Breast epithelium (tissue), 4 donors: Measurements from ENCODE around the gene TMEM144. TPM values are rescaled to one million over a fixed set of nuclear protein-coding genes. Genes with fewer than 3 reads are reported as not detected.
A peak's percentile ranks its signal among the peaks of the same experiment; 100 is the strongest.
"Not testable (repeated sequence)": the region's sequence is repeated elsewhere in the genome, so short reads cannot be mapped to it uniquely, and the experiment has no call there.

Experiments used
- DNase-seq, 2 donors: peaks; one replicate each; pipeline ENCODE4 v3.0.0-alpha.2; 2019; ENCODE audit warnings: low spot score in 2 of 2
- H3K27ac ChIP-seq, 2 donors: fragments of 200-600 bp; sonication (generic) in 1 of 2; one replicate each; pipeline ENCODE4 v1.5.1; 2016 to 2019; ENCODE audit warnings: mild to moderate bottlenecking in 1 of 2
- H3K27me3 ChIP-seq, 2 donors: fragments of 200-600 bp; sonication (generic) in 1 of 2; one replicate each; pipeline versions ENCODE4 v1.5.1 to v1.6.0; 2017 to 2019; ENCODE audit warnings: control low read depth in 1 of 2, mild to moderate bottlenecking in 1 of 2
- H3K36me3 ChIP-seq: fragments of 200-600 bp; one replicate; pipeline ENCODE4 v1.5.1; 2019
- H3K4me1 ChIP-seq, 2 donors: fragments of 200-600 bp; sonication (generic); one replicate each; pipeline ENCODE4 v1.5.1; 2016 to 2019; ENCODE audit warnings: control low read depth in 1 of 2
- H3K4me3 ChIP-seq, 3 donors: fragments of 200-600 bp; sonication (generic); 1 replicate in 2 of 3; 2 replicates in 1 of 3; pipeline ENCODE4 v1.5.1; 2016 to 2019; ENCODE audit warnings: mild to moderate bottlenecking in 3 of 3, moderate library complexity in 2 of 3
- H3K9me3 ChIP-seq, 2 donors: fragments of 200-600 bp; sonication (generic) in 1 of 2; one replicate each; pipeline ENCODE4 v1.5.1; 2016 to 2019; ENCODE audit warnings: control low read depth in 1 of 2
- CTCF ChIP-seq, 3 donors: fragments of 450-650 bp; IDR thresholded peaks; one replicate each; pipeline ENCODE4 v1.5.1; 2016 to 2017; ENCODE audit warnings: antibody characterized with exemption in 3 of 3, mild to moderate bottlenecking in 3 of 3, moderate library complexity in 3 of 3
- POLR2A ChIP-seq: fragments of 450-650 bp; IDR thresholded peaks from one replicate; pipeline ENCODE4 v1.6.1; 2016; ENCODE audit warnings: antibody characterized with exemption, mild to moderate bottlenecking, moderate library complexity
- POLR2AphosphoS5 ChIP-seq, 3 donors: sonication (generic); formaldehyde crosslinking; IDR thresholded peaks; one replicate each; pipeline ENCODE4 v1.6.1; 2017; ENCODE audit warnings: antibody characterized with exemption in 3 of 3
- intact Hi-C: fragments of 100-400 bp; cut with DNase I; formaldehyde crosslinking; loops from one replicate; pipeline ENCODE4 v1.15.1; 2023; ENCODE audit warnings: low total_unique reads
- total RNA-seq, 3 donors: library from RNA; depleted of rRNA; stranded (reverse); fragments of >200 nt; gene quantifications; one replicate each; pipeline ENCODE4 v1.1.0, GENCODE V29; 2016

TMEM144 gene
- total RNA-seq, 3 donors from 2014 or later, result 14.7 to 50.1 (median 44.2) TPM

- intact Hi-C loops, result no loop called here
- no peak for DNase-seq
- TF ChIP-seq POLR2AphosphoS5 (IDR thresholded peaks at IDR 0.05), result no peak
- TF ChIP-seq POLR2A, result no peak
- no peak for TF ChIP-seq CTCF (IDR thresholded peaks at IDR 0.05)
- no peaks in the 10 kb centered on the region for H3K36me3 ChIP-seq
- H3K4me1 ChIP-seq, result no peaks in the 10 kb centered on the region
- no peaks in the 10 kb centered on the region for H3K27me3 ChIP-seq
- no peak overlapping the region for H3K4me3 ChIP-seq
- H3K27ac ChIP-seq, result no peak overlapping the region
- no peaks in the 10 kb centered on the region for H3K9me3 ChIP-seq
These were observed 58.3 kb downstream of the TMEM144 start for GRCh38 chr4:158268553-158268952.

- DNase-seq, result no peak
- TF ChIP-seq POLR2AphosphoS5 (IDR thresholded peaks at IDR 0.05) (no peak), CTCF (IDR thresholded peaks at IDR 0.05) (no peak), POLR2A (no peak)
- no peaks in the 10 kb centered on the region for H3K4me1 ChIP-seq
- no peak overlapping the region for H3K4me3 ChIP-seq
- no peaks in the 10 kb centered on the region for H3K27me3 ChIP-seq
- no peak overlapping the region for H3K27ac ChIP-seq
- no peaks in the 10 kb centered on the region for H3K9me3 ChIP-seq
- no peaks in the 10 kb centered on the region for H3K36me3 ChIP-seq
- intact Hi-C loops, result no loop called here
These were observed 64.3 kb downstream of the TMEM144 start for GRCh38 chr4:158274636-158275035.

- H3K27me3 ChIP-seq, result no peaks in the 10 kb centered on the region
- intact Hi-C loops, result no loop called here
- TF ChIP-seq CTCF (IDR thresholded peaks at IDR 0.05), result no peak
- TF ChIP-seq POLR2A, result no peak
- no peak for TF ChIP-seq POLR2AphosphoS5 (IDR thresholded peaks at IDR 0.05)
- no peak overlapping the region for H3K27ac ChIP-seq
- DNase-seq, result no peak
- no peaks in the 10 kb centered on the region for H3K36me3 ChIP-seq
- H3K4me1 ChIP-seq, result no peaks in the 10 kb centered on the region
- H3K4me3 ChIP-seq, result no peak overlapping the region
- no peaks in the 10 kb centered on the region for H3K9me3 ChIP-seq
These were observed 67.3 kb downstream of the TMEM144 start for GRCh38 chr4:158277558-158277957.

GRCh38 chr4:158279052-158279451 lies 68.8 kb downstream of the TMEM144 start:
- DNase-seq, H3K27me3 ChIP-seq, H3K4me3 ChIP-seq, intact Hi-C loops, H3K9me3 ChIP-seq, H3K4me1 ChIP-seq, H3K36me3 ChIP-seq: not testable (repeated sequence)
- H3K27ac ChIP-seq, result peak overlapping the region in 1 of 2 donors; percentile 36

- Histone ChIP-seq H3K27me3 (no peaks in the 10 kb centered on the region), H3K27ac (no peak overlapping the region), H3K36me3 (no peaks in the 10 kb centered on the region), H3K4me1 (no peaks in the 10 kb centered on the region), H3K9me3 (no peaks in the 10 kb centered on the region), H3K4me3 (no peak overlapping the region)
- no peak for DNase-seq
- TF ChIP-seq CTCF (IDR thresholded peaks at IDR 0.05) (no peak), POLR2AphosphoS5 (IDR thresholded peaks at IDR 0.05) (no peak), POLR2A (no peak)
- intact Hi-C loops, result no loop called here
These were observed 70.6 kb downstream of the TMEM144 start for GRCh38 chr4:158280856-158281255.

- intact Hi-C loops, result no loop called here
- Histone ChIP-seq H3K36me3 (no peaks in the 10 kb centered on the region), H3K4me1 (no peaks in the 10 kb centered on the region), H3K27ac (no peak overlapping the region), H3K27me3 (no peaks in the 10 kb centered on the region), H3K9me3 (no peaks in the 10 kb centered on the region), H3K4me3 (no peak overlapping the region)
- no peak for DNase-seq
- TF ChIP-seq CTCF (IDR thresholded peaks at IDR 0.05) (no peak), POLR2A (no peak), POLR2AphosphoS5 (IDR thresholded peaks at IDR 0.05) (no peak)
These were observed 72.0 kb downstream of the TMEM144 start for GRCh38 chr4:158282252-158282651.
